GM19099 (cell line): ENCODE measurements around the gene XDH.

Source experiments
- POLR2A ChIP-seq: IDR thresholded peaks from 3 replicates; pipeline ENCODE4 v1.6.1; 2011; ENCODE audit warnings: low read depth; ENCODE audit not compliant: insufficient read length; ENCODE audit errors: extremely low read depth

The XDH gene

DNA sequence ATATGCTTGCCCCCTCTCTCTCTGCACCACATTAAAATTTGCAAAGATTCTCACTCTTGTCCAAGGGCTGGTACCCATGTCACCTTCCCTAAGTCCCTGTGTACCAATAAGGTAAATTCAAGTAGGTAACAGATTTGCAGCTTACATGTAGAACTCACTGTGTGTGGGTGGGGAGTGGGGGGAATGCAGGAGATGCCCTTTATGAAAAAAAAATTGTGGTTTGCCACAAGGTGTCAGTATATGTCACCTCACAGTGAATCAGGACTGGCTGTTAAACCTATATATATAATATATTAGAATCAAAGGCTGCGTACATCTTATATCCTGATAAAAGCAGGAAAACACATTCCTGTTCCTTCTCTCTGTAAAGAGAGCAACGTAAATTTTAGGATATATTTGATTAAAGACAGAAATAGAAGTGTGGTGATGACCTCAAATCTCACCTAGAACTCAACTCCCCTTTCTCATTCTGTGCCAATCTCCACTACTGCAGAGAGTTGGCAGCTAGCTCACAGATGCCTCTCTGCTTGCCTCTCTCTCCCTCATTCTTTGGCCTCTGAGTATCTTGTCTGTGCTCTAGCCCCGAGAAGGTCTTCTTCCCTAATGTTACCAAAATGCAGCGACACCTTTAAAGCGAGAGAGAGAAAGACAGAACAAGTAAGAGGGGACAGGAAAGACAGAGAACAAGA is 536 bp downstream of the XDH start:
- no peak for TF ChIP-seq POLR2A

GRCh38 chr2:31413025-31413424 is 1.5 kb downstream of the XDH start:
- TF ChIP-seq POLR2A, result no peak

GRCh38 chr2:31411771-31412170 is 2.8 kb downstream of the XDH start:
- no peak for TF ChIP-seq POLR2A

GRCh38 chr2:31406593-31407385 is 7.8 kb downstream of the XDH start:
- no peak for TF ChIP-seq POLR2A

DNA sequence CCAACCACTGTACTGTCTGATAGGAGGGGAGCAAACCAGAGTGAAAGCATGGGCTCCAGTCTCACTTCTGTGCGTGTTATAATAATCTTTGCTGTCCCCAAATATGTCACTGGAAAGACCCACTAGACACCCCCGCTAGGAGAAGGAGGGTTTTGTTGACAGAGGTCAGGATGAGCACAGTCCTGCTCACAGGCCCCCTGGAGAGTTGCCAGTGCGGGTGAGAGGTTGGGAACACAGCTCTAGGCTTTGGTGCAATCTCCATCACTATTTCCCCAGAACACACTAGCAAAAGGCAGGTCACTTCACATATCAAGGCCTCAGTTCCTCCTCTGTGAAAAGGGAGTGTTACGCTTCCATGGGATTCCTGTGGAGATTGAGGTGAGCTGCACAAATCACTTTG is 9.7 kb downstream of the XDH start:
- no peak for TF ChIP-seq POLR2A

DNA sequence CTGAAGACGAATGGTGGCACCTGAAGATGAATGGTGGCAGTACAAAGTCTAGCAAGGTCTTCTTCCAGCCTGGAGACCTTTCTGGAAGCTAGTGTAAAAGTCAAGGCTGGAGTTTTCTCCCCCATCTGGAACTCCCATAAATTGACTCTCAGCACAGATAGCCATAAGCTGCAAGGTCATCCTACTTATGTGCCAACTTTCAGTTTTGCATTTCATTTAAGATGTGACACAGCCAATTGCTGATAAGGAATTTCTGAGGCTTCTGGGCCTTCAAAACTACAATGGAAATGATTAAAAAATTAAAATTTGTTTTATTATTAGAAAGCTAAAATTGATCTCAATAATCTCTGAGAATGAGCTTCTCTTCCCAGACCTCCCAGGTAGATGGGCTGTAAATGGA is 10.2 kb downstream of the XDH start:
- TF ChIP-seq POLR2A, result no peak

DNA sequence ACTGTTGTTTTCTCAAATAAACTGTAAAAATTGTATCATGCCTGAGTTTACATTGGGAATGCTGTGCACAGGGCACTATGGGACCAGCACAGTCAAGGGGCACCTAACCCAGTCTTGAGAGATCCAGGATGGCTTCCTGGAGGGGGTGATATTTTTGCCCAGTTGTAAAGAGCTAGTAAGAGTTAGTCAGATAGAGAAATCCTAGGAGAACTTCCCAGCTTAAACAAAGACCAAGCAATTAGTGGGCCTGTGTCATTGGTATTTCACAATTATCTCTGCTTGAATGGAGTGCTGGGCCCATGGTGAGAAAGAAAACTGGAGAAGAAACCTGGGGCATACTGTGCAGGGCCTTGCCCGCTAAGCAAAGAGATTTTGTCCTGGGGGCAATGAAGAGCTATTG is 12.2 kb downstream of the XDH start:
- TF ChIP-seq POLR2A, result no peak

DNA sequence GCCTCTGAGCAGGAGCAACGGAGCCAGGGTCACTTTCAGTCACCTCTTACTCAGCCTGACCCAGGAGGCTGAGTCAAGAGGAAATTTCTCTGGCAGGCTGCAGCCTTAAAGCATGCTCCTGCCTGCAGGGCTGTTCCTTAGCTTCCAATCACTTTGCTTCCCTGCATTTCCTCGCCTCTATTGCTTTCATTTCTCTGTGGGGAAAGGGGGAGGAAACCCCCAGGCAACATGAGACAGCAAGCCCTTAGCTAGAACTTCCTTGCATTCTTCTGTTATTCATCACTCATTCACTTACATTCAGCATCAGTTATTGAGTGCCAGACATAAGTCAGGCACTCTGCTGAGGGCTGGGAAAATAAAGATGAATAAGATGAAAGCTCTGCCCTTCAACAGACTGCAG is 13.0 kb downstream of the XDH start:
- TF ChIP-seq POLR2A, result no peak

DNA sequence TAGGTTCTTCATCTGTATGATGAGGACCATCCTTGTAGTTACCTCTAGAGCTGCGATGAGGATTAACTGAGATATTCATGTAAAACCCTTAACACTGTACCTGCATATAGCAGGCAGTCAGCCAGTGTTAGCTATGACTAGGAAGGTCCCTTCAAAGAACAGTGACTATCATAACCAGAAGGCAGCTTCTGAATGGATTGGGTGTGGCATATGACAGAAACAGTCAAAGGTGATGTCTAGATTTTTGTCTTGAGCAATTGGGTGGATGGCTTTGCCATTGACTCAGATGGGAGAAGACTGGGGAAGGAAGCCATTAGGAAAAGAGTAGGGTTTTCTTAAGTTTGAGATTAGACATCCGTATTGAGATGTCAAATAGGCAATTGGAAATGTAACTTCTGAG is 15.7 kb downstream of the XDH start:
- no peak for TF ChIP-seq POLR2A

GRCh38 chr2:31397094-31397493 is 17.4 kb downstream of the XDH start:
- no peak for TF ChIP-seq POLR2A

GRCh38 chr2:31390324-31390723 is 24.2 kb downstream of the XDH start:
- TF ChIP-seq POLR2A, result no peak

DNA sequence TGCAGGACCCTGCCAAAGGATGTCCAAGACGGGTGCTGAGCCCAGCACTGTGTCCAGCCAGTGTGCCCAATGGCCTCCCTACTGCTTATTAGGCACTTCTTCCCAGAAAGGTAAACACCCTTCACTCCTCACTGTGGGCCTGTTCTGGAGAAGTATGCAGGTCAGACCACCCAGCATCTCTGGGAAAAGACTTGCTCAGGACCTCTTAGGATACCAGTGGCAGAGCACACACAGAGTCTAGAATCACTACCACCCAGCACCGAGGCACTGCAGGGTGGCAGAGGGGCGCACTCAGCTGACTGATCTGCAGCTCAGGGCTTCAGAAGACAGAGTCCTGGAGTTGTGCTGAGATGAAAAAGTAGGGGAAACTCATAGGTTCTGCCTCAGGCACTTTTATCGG is 25.8 kb downstream of the XDH start:
- TF ChIP-seq POLR2A, result no peak

GRCh38 chr2:31387850-31388249 is 26.7 kb downstream of the XDH start:
- TF ChIP-seq POLR2A, result no peak

DNA sequence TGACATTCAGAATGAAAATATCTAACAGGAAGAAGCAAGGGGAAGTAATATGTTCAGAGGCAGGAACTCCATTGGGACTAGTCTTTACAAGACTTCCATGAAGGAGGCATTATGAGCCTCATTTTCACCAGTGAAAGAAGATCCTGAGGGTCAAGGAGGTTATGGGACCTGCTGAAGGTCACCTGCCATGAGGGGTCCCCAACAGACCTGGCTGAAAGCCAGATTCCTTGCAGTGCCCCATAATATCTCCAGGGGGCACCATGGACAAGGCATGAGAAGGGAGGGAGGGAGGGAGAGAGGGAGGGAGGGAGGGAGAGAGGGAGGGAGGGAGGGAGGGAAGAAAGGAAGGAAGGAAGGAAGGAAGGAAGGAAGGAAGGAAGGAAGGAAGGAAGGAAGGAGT is 27.9 kb downstream of the XDH start:
- TF ChIP-seq POLR2A, result no peak

DNA sequence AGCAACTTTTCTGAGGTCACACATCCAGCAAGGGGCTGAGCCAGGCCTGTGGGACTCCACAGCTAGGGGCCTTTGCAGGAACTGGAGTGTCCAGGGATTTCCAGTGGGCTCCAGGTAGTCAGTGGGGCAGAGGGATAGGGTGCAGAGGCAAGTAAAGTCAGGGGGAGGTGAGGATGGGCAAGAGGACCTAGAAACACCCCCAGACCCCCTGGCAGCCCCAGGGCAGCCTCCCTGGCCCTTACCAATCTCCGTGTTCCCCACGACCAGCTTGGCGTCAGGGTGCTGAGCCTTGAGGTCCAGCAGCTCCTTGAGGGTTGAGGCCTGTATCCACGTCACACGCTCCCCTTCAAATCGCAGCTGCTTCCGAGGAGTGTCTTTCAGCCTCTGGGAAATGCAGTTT is 28.4 kb downstream of the XDH start:
- TF ChIP-seq POLR2A, result no peak

- no peak for TF ChIP-seq POLR2A
These were observed 29.7 kb downstream of the XDH start for GRCh38 chr2:31384771-31385276.
